ENCODE data around the gene PPP1R3G.
"Not testable (repeated sequence)": the region's sequence is repeated elsewhere in the genome, so short reads cannot be mapped to it uniquely, and the experiment has no call there.

- not testable (repeated sequence) for TF ChIP-seq CTCF (conservative IDR thresholded peaks at IDR 0.05 in 1 of 2, IDR thresholded peaks at IDR 0.05 in 1 of 2; ENCODE audit: extremely low read depth in 1 of 2, insufficient read depth in 1 of 2, low read depth in 1 of 2, low read length in 2 of 2); EZH2 (IDR thresholded peaks at IDR 0.05; ENCODE audit: borderline replicate concordance, low read length)
These were observed 35.4 kb downstream of the PPP1R3G start for GRCh38 chr6:5120543-5120942.
